GM18505 (cell line): Measurements from ENCODE around the gene C20orf144.
"Not testable (repeated sequence)": the region's sequence is repeated elsewhere in the genome, so short reads cannot be mapped to it uniquely, and the experiment has no call there.

Experiments
- ATAC-seq: cut with Tn5 transposase; IDR thresholded peaks from one replicate; pipeline ENCODE4 v1.9.1; 2021; ENCODE audit not compliant: unreplicated experiment
- POLR2A ChIP-seq: IDR thresholded peaks from 4 replicates; pipeline ENCODE4 v1.6.1; 2011; ENCODE audit warnings: borderline replicate concordance; ENCODE audit not compliant: insufficient read depth, insufficient read length; ENCODE audit errors: extremely low read depth

Gene C20orf144

GRCh38 chr20:33693289-33693688, 31.2 kb downstream of the C20orf144 start:
- TF ChIP-seq POLR2A = no peak
- no peak for ATAC-seq

- no peak for ATAC-seq
Measured at GRCh38 chr20:33693741-33694638, 31.9 kb downstream of the C20orf144 start.

GRCh38 chr20:33694639-33695012, 32.5 kb downstream of the C20orf144 start:
- TF ChIP-seq POLR2A = no peak
- ATAC-seq = no peak

More at GRCh38 chr20:33693741-33694638, 31.9 kb downstream of the C20orf144 start:
- TF ChIP-seq POLR2A = no peak

- ATAC-seq = no peak
- no peak for TF ChIP-seq POLR2A
Measured at GRCh38 chr20:33696448-33696847, 34.3 kb downstream of the C20orf144 start.

GRCh38 chr20:33697129-33697528, 35.0 kb downstream of the C20orf144 start:
- no peak for TF ChIP-seq POLR2A
- no peak for ATAC-seq

GRCh38 chr20:33698966-33699365, 36.8 kb downstream of the C20orf144 start:
- ATAC-seq = not testable (repeated sequence)

GRCh38 chr20:33700696-33701441, 38.7 kb downstream of the C20orf144 start:
- not testable (repeated sequence) for ATAC-seq

- ATAC-seq = no peak
- TF ChIP-seq POLR2A = no peak
Measured at GRCh38 chr20:33701629-33702450, 39.7 kb downstream of the C20orf144 start.

- no peak for TF ChIP-seq POLR2A
- no peak for ATAC-seq
Measured at GRCh38 chr20:33702861-33703260, 40.7 kb downstream of the C20orf144 start.

GRCh38 chr20:33703498-33704137, 41.5 kb downstream of the C20orf144 start:
- TF ChIP-seq POLR2A = no peak
- ATAC-seq = no peak

GRCh38 chr20:33704197-33704924, 42.2 kb downstream of the C20orf144 start:
- no peak for TF ChIP-seq POLR2A
- ATAC-seq = no peak

- TF ChIP-seq POLR2A = no peak
- ATAC-seq = no peak
Measured at GRCh38 chr20:33707668-33708067, 45.5 kb downstream of the C20orf144 start.
